ENCODE measurements around the gene CCDC85C. TPM values are rescaled to one million over a fixed set of nuclear protein-coding genes. Genes with fewer than 3 reads are reported as not detected.

The CCDC85C gene
- total and polyA plus RNA-seq, 2 of the 4 experiments (the other 2 are of a cell fraction), result 16.0 to 19.0 TPM

- intact Hi-C loops (cut with micrococcal nuclease), result loop anchor here (5.0 kb wide), 1 partner anchor 233 kb away; no protein-coding TSS in a partner anchor
- H3K4ac ChIP-seq (ENCODE audit: low read depth, low read length), result no peak overlapping the region
- whole genome bisulfite sequencing, 2 experiments (ENCODE audit: extremely low coverage in 2 of 2, insufficient read length in 1 of 2), result no CpG with 5 or more reads among the region's 3 CpGs
Measured at GRCh38 chr14:99625476-99625875, 21.5 kb upstream of the CCDC85C start.

More at GRCh38 chr14:99625476-99625875, 21.5 kb upstream of the CCDC85C start:
- Histone ChIP-seq H3K9ac (ENCODE audit: low read depth, low read length) (no peak overlapping the region), H4K91ac (ENCODE audit: insufficient read depth, low read depth, low read length) (no peak overlapping the region), H3K14ac (replicated peaks; ENCODE audit: low read depth, low read length) (no peak overlapping the region), H3K9me1 (ENCODE audit: insufficient read depth, low read length) (peaks cover 19% of the 10 kb centered on the region), H3K27me3 (ENCODE audit: control insufficient read depth, insufficient read depth, low read length) (no peaks in the 10 kb centered on the region), H3K18ac (ENCODE audit: low read depth, low read length) (no peak overlapping the region), H4K8ac (ENCODE audit: low read depth in 2 of 2, low read length in 2 of 2) (no peak overlapping the region), H3K4me2 (ENCODE audit: low read depth, low read length) (no peak overlapping the region), H3K36me3 (ENCODE audit: control insufficient read depth, insufficient read depth, low read length) (no peaks in the 10 kb centered on the region), H2BK20ac (ENCODE audit: low read depth, low read length) (no peak overlapping the region), H3K4me3 (ENCODE audit: insufficient read depth, low read depth, low read length) (no peak overlapping the region), H2AFZ (replicated peaks; ENCODE audit: low read length, poor library complexity) (no peak overlapping the region), H3K27ac (ENCODE audit: insufficient read depth, low read length) (no peak overlapping the region), H2AK9ac (replicated peaks; ENCODE audit: low read depth, low read length, poor library complexity) (no peak overlapping the region), H3K9me3 (ENCODE audit: control insufficient read depth, insufficient read depth, low read length) (no peaks in the 10 kb centered on the region), H3K23ac (ENCODE audit: low read depth, low read length) (no peak overlapping the region), H2AK5ac (ENCODE audit: low read depth, low read length) (peak overlapping the region; percentile 51; the same call in 1 of the 2 replicates), H4K20me1 (ENCODE audit: insufficient read depth, low read length) (no peaks in the 10 kb centered on the region), H2BK5ac (ENCODE audit: low read depth, low read length, poor library complexity, severe bottlenecking) (no peak overlapping the region), H3K56ac (ENCODE audit: extremely low read depth, insufficient read depth, low read length) (no peak overlapping the region), H4K5ac (ENCODE audit: low read depth, low read length) (no peak overlapping the region), H2BK120ac (ENCODE audit: low read depth, low read length) (no peak overlapping the region), H3K79me1 (ENCODE audit: low read depth in 1 of 2, low read length in 2 of 2) (peaks cover 0 to 2% of the 10 kb centered on the region in 2 experiments; a peak in 1 of 4 replicates), H2BK15ac (ENCODE audit: low read depth, low read length) (no peak overlapping the region), H3K4me1 (ENCODE audit: control insufficient read depth, insufficient read depth, low read length) (peaks cover 19% of the 10 kb centered on the region)
- no TSS peak for BruUV-seq (replicated peaks)
- in situ Hi-C loops (cut with MboI; ENCODE audit: low sequenced_read_pairs) (no loop called here), dilution Hi-C loops (cut with HindIII; ENCODE audit: low sequenced_read_pairs, unreplicated experiment) (no loop called here)
- TF ChIP-seq CHD1 (IDR thresholded peaks at IDR 0.05; ENCODE audit: low read depth, low read length), result no peak
- TF ChIP-seq USF2 (IDR thresholded peaks at IDR 0.05; ENCODE audit: low read depth, low read length), result no peak
- no peak for TF ChIP-seq POLR2A (IDR thresholded peaks at IDR 0.05; ENCODE audit: low read depth, low read length)
- no peak for TF ChIP-seq CEBPB (IDR thresholded peaks at IDR 0.05; ENCODE audit: low read depth, low read length)
- no peak for TF ChIP-seq RCOR1 (IDR thresholded peaks at IDR 0.05; ENCODE audit: insufficient replicate concordance, low read length)
- no peak for TF ChIP-seq ELK1 (IDR thresholded peaks at IDR 0.05; ENCODE audit: borderline replicate concordance, low read depth, low read length)
- TF ChIP-seq SMC3 (IDR thresholded peaks at IDR 0.05; ENCODE audit: low read depth, low read length), result no peak
- no peak for TF ChIP-seq MAFK (IDR thresholded peaks at IDR 0.05; ENCODE audit: low read depth, low read length)
- TF ChIP-seq CTCF (conservative IDR thresholded peaks at IDR 0.05; ENCODE audit: low read depth, low read length), result no peak
- no peak for TF ChIP-seq BHLHE40 (IDR thresholded peaks at IDR 0.05; ENCODE audit: low read depth, low read length)
- TF ChIP-seq NFE2L2 (IDR thresholded peaks at IDR 0.05; ENCODE audit: low read depth, low read length), result no peak
- no peak for TF ChIP-seq MXI1 (IDR thresholded peaks at IDR 0.05; ENCODE audit: borderline replicate concordance, low read depth, low read length)
- no peak for TF ChIP-seq FOS (IDR thresholded peaks at IDR 0.05; ENCODE audit: low read depth, low read length)
- no peak for TF ChIP-seq MAZ (IDR thresholded peaks at IDR 0.05; ENCODE audit: borderline replicate concordance, low read depth, low read length)
- ATAC-seq (ENCODE audit: low read depth), result no peak
- DNase-seq, result no peak
- POLR2A ChIA-PET (ENCODE audit: unreplicated experiment), result no interaction called here
- CTCF ChIA-PET, result no interaction called here
